GM21526 (cell line): ENCODE data around the gene TNFAIP8L1.
"Not testable (repeated sequence)": the region's sequence is repeated elsewhere in the genome, so short reads cannot be mapped to it uniquely, and the experiment has no call there.

Experiments
- ATAC-seq: cut with Tn5 transposase; IDR thresholded peaks from one replicate; pipeline ENCODE4 v1.9.1; 2021; ENCODE audit warnings: moderate library complexity; ENCODE audit not compliant: unreplicated experiment, low FRiP score

TNFAIP8L1 gene

GRCh38 chr19:4638828-4639530, at the start of gene TNFAIP8L1:
Gene TNFAIP8L1, plus strand, starts transcription at chr19:4639516. Its CDS starts 12,354 bp downstream, at chr19:4651870.
- ATAC-seq: peak; percentile 68

- ATAC-seq: no peak
Measured at GRCh38 chr19:4589579-4590410, 49.5 kb upstream of the TNFAIP8L1 start.

- ATAC-seq: no peak
Measured at GRCh38 chr19:4590559-4590958, 48.8 kb upstream of the TNFAIP8L1 start.

- ATAC-seq: no peak
Measured at GRCh38 chr19:4591320-4591719, 48.0 kb upstream of the TNFAIP8L1 start.

- ATAC-seq: no peak
Measured at GRCh38 chr19:4592445-4592844, 46.9 kb upstream of the TNFAIP8L1 start.

- ATAC-seq: no peak
Measured at GRCh38 chr19:4593409-4593851, 45.9 kb upstream of the TNFAIP8L1 start.

- no peak for ATAC-seq
Measured at GRCh38 chr19:4594201-4594600, 45.1 kb upstream of the TNFAIP8L1 start.

GRCh38 chr19:4595158-4595557, 44.2 kb upstream of the TNFAIP8L1 start:
- not testable (repeated sequence) for ATAC-seq

- no peak for ATAC-seq
Measured at GRCh38 chr19:4596033-4596904, 43.0 kb upstream of the TNFAIP8L1 start.

GRCh38 chr19:4597278-4597974, 41.9 kb upstream of the TNFAIP8L1 start:
- no peak for ATAC-seq

- no peak for ATAC-seq
Measured at GRCh38 chr19:4597975-4598671, 41.2 kb upstream of the TNFAIP8L1 start.

- no peak for ATAC-seq
Measured at GRCh38 chr19:4598712-4599111, 40.6 kb upstream of the TNFAIP8L1 start.

GRCh38 chr19:4600082-4600481, 39.2 kb upstream of the TNFAIP8L1 start:
- ATAC-seq: no peak

- no peak for ATAC-seq
Measured at GRCh38 chr19:4600893-4601292, 38.4 kb upstream of the TNFAIP8L1 start.

- no peak for ATAC-seq
Measured at GRCh38 chr19:4602173-4602788, 37.0 kb upstream of the TNFAIP8L1 start.

GRCh38 chr19:4602915-4603314, 36.4 kb upstream of the TNFAIP8L1 start:
- no peak for ATAC-seq

GRCh38 chr19:4604912-4605311, 34.4 kb upstream of the TNFAIP8L1 start:
- ATAC-seq: no peak

GRCh38 chr19:4606181-4606580, 33.1 kb upstream of the TNFAIP8L1 start:
- ATAC-seq: no peak
